ENCODE data around the gene MAP2K1. TPM values are rescaled to one million over a fixed set of nuclear protein-coding genes. Genes with fewer than 3 reads are reported as not detected.
A peak's percentile ranks its signal among the peaks of the same experiment; 100 is the strongest.

The MAP2K1 gene
- total and polyA plus RNA-seq, 11 donors = 15.8 to 164 (median 39.3) TPM

DNA sequence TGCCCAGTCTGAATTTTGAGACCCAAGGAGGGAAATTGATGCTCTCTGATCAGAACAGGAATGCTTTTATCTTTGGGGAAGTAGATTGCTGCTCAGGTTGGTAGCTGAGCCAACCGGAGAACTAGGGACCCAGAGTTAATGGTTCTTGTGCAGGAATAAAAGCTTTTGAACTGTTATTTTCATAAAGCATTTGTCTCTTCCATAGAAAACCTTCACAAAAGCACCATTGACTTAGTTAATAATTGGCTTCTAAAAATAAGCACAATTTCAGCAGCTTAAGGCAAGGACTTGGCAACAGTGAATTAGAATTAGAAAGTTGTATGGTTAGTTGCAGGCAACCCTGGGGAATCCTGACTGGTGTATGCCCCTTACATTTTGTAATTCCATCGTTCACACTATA is 53.8 kb downstream of the MAP2K1 start:
- TF ChIP-seq, protein P1, sequence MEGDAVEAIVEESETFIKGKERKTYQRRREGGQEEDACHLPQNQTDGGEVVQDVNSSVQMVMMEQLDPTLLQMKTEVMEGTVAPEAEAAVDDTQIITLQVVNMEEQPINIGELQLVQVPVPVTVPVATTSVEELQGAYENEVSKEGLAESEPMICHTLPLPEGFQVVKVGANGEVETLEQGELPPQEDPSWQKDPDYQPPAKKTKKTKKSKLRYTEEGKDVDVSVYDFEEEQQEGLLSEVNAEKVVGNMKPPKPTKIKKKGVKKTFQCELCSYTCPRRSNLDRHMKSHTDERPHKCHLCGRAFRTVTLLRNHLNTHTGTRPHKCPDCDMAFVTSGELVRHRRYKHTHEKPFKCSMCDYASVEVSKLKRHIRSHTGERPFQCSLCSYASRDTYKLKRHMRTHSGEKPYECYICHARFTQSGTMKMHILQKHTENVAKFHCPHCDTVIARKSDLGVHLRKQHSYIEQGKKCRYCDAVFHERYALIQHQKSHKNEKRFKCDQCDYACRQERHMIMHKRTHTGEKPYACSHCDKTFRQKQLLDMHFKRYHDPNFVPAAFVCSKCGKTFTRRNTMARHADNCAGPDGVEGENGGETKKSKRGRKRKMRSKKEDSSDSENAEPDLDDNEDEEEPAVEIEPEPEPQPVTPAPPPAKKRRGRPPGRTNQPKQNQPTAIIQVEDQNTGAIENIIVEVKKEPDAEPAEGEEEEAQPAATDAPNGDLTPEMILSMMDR (IDR thresholded peaks at IDR 0.05) = no peak
- TF ChIP-seq POLR2A (IDR thresholded peaks at IDR 0.05) = no peak
- peaks cover 0 to 99% (median 92%) of the 10 kb centered on the region in 9 donors for H3K36me3 ChIP-seq
- H3K27ac ChIP-seq = no peak overlapping the region
- no peaks in the 10 kb centered on the region for H3K27me3 ChIP-seq
- no peak overlapping the region for H3K4me3 ChIP-seq
- ATAC-seq (no peak), DNase-seq (no peak)
- 81 to 88% (median 86%) methylated on average over 2 of the region's 2 CpGs for WGBS, 4 donors
- intact Hi-C loops (cut with DNase I) = no loop called here
- H3K4me1 ChIP-seq = no peaks in the 10 kb centered on the region
- no peaks in the 10 kb centered on the region for H3K9me3 ChIP-seq

DNA sequence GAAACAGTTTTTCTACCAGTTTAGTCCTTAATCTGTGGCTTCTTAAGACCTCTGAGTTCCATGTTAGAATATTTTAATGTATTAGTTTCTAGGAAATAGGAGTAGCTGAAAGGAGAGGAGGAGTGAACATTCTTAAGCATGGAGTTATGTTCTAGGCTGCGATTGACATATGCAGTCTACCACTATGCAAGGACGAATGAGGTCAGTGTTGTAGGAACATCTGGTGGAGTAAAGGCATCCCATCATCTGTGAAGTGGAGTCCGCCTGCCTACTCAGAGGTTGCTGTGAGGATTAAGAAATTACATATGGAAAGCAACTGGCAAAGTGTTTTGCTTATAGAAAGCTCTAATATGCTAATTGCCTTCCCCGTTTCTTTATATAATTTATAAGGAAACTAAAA is 65.7 kb downstream of the MAP2K1 start:
- Histone ChIP-seq H3K36me3 (peaks cover 0 to 24% (median 0%) of the 10 kb centered on the region in 9 donors), H3K4me1 (peaks cover 0 to 16% (median 0%) of the 10 kb centered on the region in 12 donors), H3K4me3 (no peak overlapping the region), H3K27ac (no peak overlapping the region), H3K9me3 (no peaks in the 10 kb centered on the region), H3K27me3 (no peaks in the 10 kb centered on the region)
- 85 to 91% (median 88%) methylated on average over 4 of the region's 4 CpGs for WGBS, 4 donors
- intact Hi-C loops (cut with DNase I) = no loop called here
- no peak for TF ChIP-seq POLR2A (IDR thresholded peaks at IDR 0.05)
- DNase-seq = no peak
- peak in 1 of 4 donors; percentile 43 for ATAC-seq

- intact Hi-C loops (cut with DNase I) = no loop called here
- peaks cover 0 to 16% (median 0%) of the 10 kb centered on the region in 12 donors for H3K4me1 ChIP-seq
- H3K27me3 ChIP-seq = no peaks in the 10 kb centered on the region
- DNase-seq (no peak), ATAC-seq (peak; percentile 46 to 79 (median 50))
- H3K27ac ChIP-seq = peak overlapping the region in 1 of 12 donors; percentile 16
- WGBS, 4 donors = 84 to 90% (median 87%) methylated on average over 1 of the region's 1 CpG
- H3K4me3 ChIP-seq = no peak overlapping the region
- peaks cover 0 to 23% (median 0%) of the 10 kb centered on the region in 9 donors for H3K36me3 ChIP-seq
- H3K9me3 ChIP-seq = no peaks in the 10 kb centered on the region
- TF ChIP-seq, protein P1 (IDR thresholded peaks at IDR 0.05) = no peak
- TF ChIP-seq POLR2A (IDR thresholded peaks at IDR 0.05) = no peak
Observed at GRCh38 chr15:66452971-66453580, 66.4 kb downstream of the MAP2K1 start.

DNA sequence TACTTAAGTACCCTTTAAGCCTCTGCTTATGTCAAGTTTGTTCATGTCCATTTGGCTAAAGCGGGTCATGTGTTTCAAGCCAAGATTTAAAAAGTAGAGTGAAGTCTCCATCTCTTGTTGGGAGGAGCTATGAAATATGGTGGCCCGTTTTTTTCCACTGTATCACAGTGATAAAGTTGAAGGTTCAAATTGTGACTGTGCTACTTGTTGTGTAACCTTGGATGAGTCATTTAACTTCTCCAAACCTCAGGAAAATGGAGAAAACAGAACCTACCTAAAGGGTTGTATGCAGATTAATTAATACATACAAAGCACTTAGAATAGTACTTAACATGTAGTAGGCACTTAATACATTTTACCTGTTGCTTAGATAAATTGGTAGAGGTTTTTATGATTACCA is 67.4 kb downstream of the MAP2K1 start:
- H3K27ac ChIP-seq = no peak overlapping the region
- intact Hi-C loops (cut with DNase I) = no loop called here
- no peaks in the 10 kb centered on the region for H3K9me3 ChIP-seq
- no peak for DNase-seq
- no peak for ATAC-seq
- H3K36me3 ChIP-seq = peaks cover 0 to 15% (median 0%) of the 10 kb centered on the region in 9 donors
- TF ChIP-seq, protein P1 (IDR thresholded peaks at IDR 0.05) = no peak
- TF ChIP-seq POLR2A (IDR thresholded peaks at IDR 0.05) = no peak
- no peaks in the 10 kb centered on the region for H3K27me3 ChIP-seq
- whole genome bisulfite sequencing, 4 donors = 90 to 95% (median 94%) methylated on average over 2 of the region's 2 CpGs
- H3K4me3 ChIP-seq = no peak overlapping the region
- H3K4me1 ChIP-seq = peaks cover 0 to 16% (median 0%) of the 10 kb centered on the region in 12 donors

GRCh38 chr15:66456211-66456610 is 69.5 kb downstream of the MAP2K1 start:
- Histone ChIP-seq H3K27me3 (no peaks in the 10 kb centered on the region), H3K36me3 (peaks cover 0 to 14% (median 0%) of the 10 kb centered on the region in 9 donors), H3K27ac (no peak overlapping the region), H3K4me1 (peaks cover 0 to 16% (median 0%) of the 10 kb centered on the region in 12 donors), H3K9me3 (no peaks in the 10 kb centered on the region), H3K4me3 (no peak overlapping the region)
- intact Hi-C loops (cut with DNase I) = no loop called here
- TF ChIP-seq, protein P1 (IDR thresholded peaks at IDR 0.05) = no peak
- no peak for TF ChIP-seq POLR2A (IDR thresholded peaks at IDR 0.05)
- WGBS, 4 donors = 70 to 83% (median 75%) methylated on average over 3 of the region's 3 CpGs
- DNase-seq (no peak), ATAC-seq (no peak)
